Ovary (tissue), 10 donors: ENCODE results near the gene SUV39H1. TPM values are rescaled to one million over a fixed set of nuclear protein-coding genes. Genes with fewer than 3 reads are reported as not detected.
"Not testable (repeated sequence)": the region's sequence is repeated elsewhere in the genome, so short reads cannot be mapped to it uniquely, and the experiment has no call there.

Experiments used
- DNase-seq, 5 donors: peaks; one replicate each; pipeline ENCODE4 v3.0.0-alpha.2; 2019 to 2020
- H3K27ac ChIP-seq, 2 donors: fragments of 200-600 bp; one replicate each; pipeline versions ENCODE4 v1.5.1 to v1.8.0; 2019 to 2022
- H3K27me3 ChIP-seq: fragments of 200-600 bp; one replicate; pipeline ENCODE4 v1.8.0; 2022
- H3K36me3 ChIP-seq: fragments of 200-600 bp; sonication (generic); one replicate; pipeline ENCODE4 v1.5.1; 2019
- H3K4me1 ChIP-seq: one replicate; pipeline ENCODE4 v1.8.1; 2013; ENCODE audit warnings: mild to moderate bottlenecking, moderate library complexity; ENCODE audit not compliant: insufficient read depth
- H3K4me3 ChIP-seq: fragments of 200-600 bp; sonication (generic); one replicate; pipeline ENCODE4 v1.5.1; 2017
- H3K9me3 ChIP-seq, 2 donors: fragments of 200-600 bp in 1 of 2; sonication (generic) in 1 of 2; one replicate each; pipeline versions ENCODE4 v1.5.1 to v1.8.1; 2013 to 2019; ENCODE audit warnings: mild to moderate bottlenecking in 1 of 2, moderate library complexity in 1 of 2
- CTCF ChIP-seq, 3 donors: fragments of 450-650 bp in 2 of 3; fragments of 200-600 bp in 1 of 3; IDR thresholded peaks; one replicate each; pipeline versions ENCODE4 v1.5.1 to v1.8.0; 2016 to 2022; ENCODE audit warnings: antibody characterized with exemption in 3 of 3, mild to moderate bottlenecking in 1 of 3
- EP300 ChIP-seq: sonication (generic); formaldehyde crosslinking; IDR thresholded peaks from one replicate; pipeline ENCODE4 v1.6.1; 2017; ENCODE audit warnings: antibody characterized with exemption
- POLR2A ChIP-seq: fragments of 450-650 bp; IDR thresholded peaks from one replicate; pipeline ENCODE4 v1.6.1; 2017; ENCODE audit warnings: antibody characterized with exemption, mild to moderate bottlenecking, moderate library complexity
- WGBS, 3 donors: extraction: QIAGEN DNeasy Blood & Tissue Kit in 1 of 3; methylation state at CpG; one replicate each; pipeline versions ENCODE4 v1.1.5 to v1.1.7; 2013 to 2017; 5-methylcytosine and 5-hydroxymethylcytosine counted together
- intact Hi-C, 4 donors: fragments of 100-400 bp; cut with DNase I; formaldehyde crosslinking; loops; one replicate each; pipeline versions ENCODE4 v1.11.0 to v1.15.1; 2022 to 2023
- long read RNA-seq, 3 donors: library from polyadenylated mRNA in 2 of 3; unstranded in 2 of 3; transcript quantifications; one replicate each; pipeline ENCODE4 v2.0.0 and lab custom pipeline, GENCODE V29; 2021 to 2026
- polyA plus RNA-seq, 2 donors: library from polyadenylated mRNA; stranded (reverse); fragments of 200-250 nt in 1 of 2; fragments of 350-450 nt in 1 of 2; fragmentation: Illumina TruSeq in 1 of 2; extraction: RNeasy Lipid Tissue Mini Kit (QIAGEN cat#74804) in 1 of 2; gene quantifications; one replicate each; pipeline ENCODE4 v1.2.3, GENCODE V29; 2013 to 2014
- total RNA-seq, 7 donors: library from RNA; depleted of rRNA in 2 of 7; stranded (reverse); fragments of >200 nt in 2 of 7; fragmentation: NEBNext Ultra II Directional in 3 of 7; extraction: Animal tissue kit (Norgen Biotek cat#: 25700) in 3 of 7; gene quantifications; one replicate each; pipeline versions ENCODE4 v1.1.0 to v1.2.4, GENCODE V29; 2016 to 2023
- donor health status: DM: no; HTN: no; CAD: no; lungs with moderate emphysema.
- donor health status: DM: no; HTN: no; CAD: no.
- donor health status: Bipolar disorder and iron deficiency.
- donor health status: DM: yes; HTN: yes; CAD: no.
- donor health status: DM: no; HTN: no; CAD: no.
- donor health status: DM: yes; HTN: yes; CAD: no.

Gene SUV39H1
- total RNA-seq: 1 to 10 TPM; 3.2 to 7.7 (median 5.2) TPM
- polyA plus RNA-seq: 1 to 10 TPM; 3.5 to 5.6 TPM
- long read RNA-seq, donor 1, transcript SUV39H1-202 (6 exons, 2,871 nt): major isoform, 21 of 42 reads
- long read RNA-seq, donor 1, transcript SUV39H1-203 (2 exons, 746 nt): minor isoform, 5 of 42 reads
- long read RNA-seq, donor 1, partial matches to known transcripts: 16 of 42 reads
- long read RNA-seq, donor 1, other reads (novel, unspliced or antisense): 0 of 42 reads
- long read RNA-seq, donor 2, partial matches to known transcripts: 0 of 5 reads
- long read RNA-seq, donor 2, other reads (novel, unspliced or antisense): 0 of 5 reads
- long read RNA-seq, donor 3, transcript SUV39H1-202 (6 exons, 2,871 nt): major isoform, 13 of 17 reads
- long read RNA-seq, donor 3, partial matches to known transcripts: 1 of 17 reads
- long read RNA-seq, donor 3, other reads (novel, unspliced or antisense): 2 of 17 reads

GRCh38 chrX:48696301-48696908 is at the start of gene SUV39H1:
Gene SUV39H1 (plus strand): TSS chrX:48696734. CDS start chrX:48696785, 51 bp downstream.
- DNase-seq: peak; percentile 86 to 90 (median 88)
- intact Hi-C loops: no loop called here
- Histone ChIP-seq H3K9me3 (no peaks in the 10 kb centered on the region), H3K27me3 (no peaks in the 10 kb centered on the region), H3K4me1 (no peaks in the 10 kb centered on the region), H3K27ac (peak within 1 kb of the TSS in 1 of 2 donors; percentile 54), H3K4me3 (peak within 1 kb of the TSS; percentile 57), H3K36me3 (no peaks in the 10 kb centered on the region)
- TF ChIP-seq POLR2A (peak; percentile 83), EP300 (no peak), CTCF (IDR thresholded peaks at IDR 0.05) (no peak)
- 32 to 39% (median 36%) methylated on average over 59 to 66 of the region's 66 CpGs for WGBS, 3 donors

DNA sequence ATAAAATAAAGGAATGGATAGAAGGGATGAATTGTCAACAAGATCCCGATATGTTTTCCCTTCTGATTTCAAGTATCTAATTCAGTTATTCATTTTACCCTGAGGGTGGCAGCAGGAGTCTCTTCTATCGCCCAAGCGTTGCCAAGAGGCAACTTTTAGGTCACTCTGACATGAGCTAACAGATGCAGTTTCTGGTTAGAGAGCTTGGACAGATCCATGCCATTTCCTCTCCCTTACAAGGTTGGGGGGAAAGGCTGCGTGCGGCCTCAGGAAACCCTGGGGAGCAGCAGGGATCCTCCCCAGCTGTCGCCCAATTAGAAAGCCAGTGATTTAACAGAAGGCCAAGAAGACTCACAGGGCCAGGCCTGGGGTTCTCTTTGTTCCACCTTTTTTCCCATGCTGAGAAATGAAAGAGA is 48.2 kb upstream of the SUV39H1 start:
- no peak overlapping the region for H3K4me3 ChIP-seq
- intact Hi-C loops: no loop called here
- DNase-seq: peak; percentile 30 to 54 (median 41)
- 23 to 33% (median 31%) methylated on average over 6 of the region's 6 CpGs for WGBS, 3 donors
- H3K27ac ChIP-seq: no peak overlapping the region
- H3K36me3 ChIP-seq: no peaks in the 10 kb centered on the region
- no peaks in the 10 kb centered on the region for H3K27me3 ChIP-seq
- H3K4me1 ChIP-seq: no peaks in the 10 kb centered on the region
- H3K9me3 ChIP-seq: no peaks in the 10 kb centered on the region
- TF ChIP-seq CTCF (IDR thresholded peaks at IDR 0.05) (peak in 1 of 3 donors; percentile 13), POLR2A (no peak)

DNA sequence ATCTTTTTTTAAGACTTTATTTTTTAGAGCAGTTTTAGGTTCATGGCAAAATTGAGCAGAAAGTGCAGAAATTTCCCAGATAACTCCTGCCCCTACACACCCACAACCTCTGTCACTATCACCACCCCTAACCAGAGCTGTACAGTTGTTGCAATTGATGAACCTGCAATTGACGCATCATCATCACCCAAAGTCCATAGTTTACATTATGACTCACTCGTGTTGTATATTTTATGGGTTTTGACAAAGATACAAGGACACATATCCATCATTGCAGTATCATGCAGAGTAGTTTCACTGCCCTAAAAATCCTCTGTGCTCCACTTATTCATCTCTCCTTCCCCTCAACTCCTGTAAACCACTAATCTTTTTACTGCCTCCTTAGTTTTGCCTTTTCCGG is 47.4 kb upstream of the SUV39H1 start:
- Histone ChIP-seq H3K27ac (no peak overlapping the region), H3K4me1 (no peaks in the 10 kb centered on the region), H3K9me3 (no peaks in the 10 kb centered on the region), H3K27me3 (no peaks in the 10 kb centered on the region), H3K36me3 (no peaks in the 10 kb centered on the region), H3K4me3 (no peak overlapping the region)
- DNase-seq: no peak
- 63 to 74% (median 68%) methylated on average over 3 of the region's 3 CpGs for WGBS, 3 donors
- TF ChIP-seq CTCF (IDR thresholded peaks at IDR 0.05) (no peak), POLR2A (no peak), EP300 (no peak)
- intact Hi-C loops: no loop called here

DNA sequence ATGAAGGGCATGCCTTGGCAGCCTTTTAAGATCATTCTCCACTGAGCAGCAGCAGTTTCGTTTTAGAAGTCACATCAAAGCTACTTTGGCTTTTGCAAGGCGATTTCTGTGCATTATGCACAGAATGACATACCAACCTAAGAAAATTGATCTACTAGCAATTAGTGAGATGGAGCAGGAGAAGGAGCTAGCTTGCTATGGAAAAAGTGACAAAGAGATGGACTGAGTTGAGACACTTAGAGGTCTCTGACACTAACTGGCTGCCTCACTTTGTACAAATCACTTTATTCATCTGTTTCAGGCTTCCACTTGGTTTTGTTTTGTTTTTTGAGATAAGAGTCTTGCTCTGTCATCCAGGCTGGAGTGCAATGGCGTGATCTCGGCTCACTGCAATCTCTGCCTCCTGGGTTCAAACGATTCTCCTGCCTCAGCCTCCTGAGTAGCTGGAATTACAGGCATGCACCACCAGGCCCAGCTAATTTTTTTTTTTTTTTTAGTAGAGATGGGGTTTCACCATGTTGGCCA is 44.4 kb upstream of the SUV39H1 start:
- H3K9me3 ChIP-seq, H3K4me1 ChIP-seq, H3K4me3 ChIP-seq, intact Hi-C loops, H3K27ac ChIP-seq, H3K27me3 ChIP-seq, H3K36me3 ChIP-seq, DNase-seq: not testable (repeated sequence)
- WGBS, 3 donors: 63 to 74% (median 64%) methylated on average over 5 of the region's 5 CpGs

GRCh38 chrX:48654746-48655145 is 41.8 kb upstream of the SUV39H1 start:
- H3K27ac ChIP-seq, H3K9me3 ChIP-seq, H3K36me3 ChIP-seq, H3K4me3 ChIP-seq, H3K4me1 ChIP-seq, H3K27me3 ChIP-seq, intact Hi-C loops, DNase-seq: not testable (repeated sequence)
- WGBS, 3 donors: 48 to 62% (median 57%) methylated on average over 19 of the region's 19 CpGs

- 90 to 95% (median 92%) methylated on average over 26 to 34 of the region's 34 CpGs for WGBS, 3 donors
Measured at GRCh38 chrX:48659686-48660085, 36.8 kb upstream of the SUV39H1 start.

More at GRCh38 chrX:48659686-48660085, 36.8 kb upstream of the SUV39H1 start:
- H3K4me1 ChIP-seq, H3K27ac ChIP-seq, intact Hi-C loops, H3K4me3 ChIP-seq, DNase-seq, H3K27me3 ChIP-seq, H3K9me3 ChIP-seq, H3K36me3 ChIP-seq: not testable (repeated sequence)
